Astrocyte of the hippocampus (primary cell): ENCODE measurements around the gene USP36.
"Not testable (repeated sequence)": the region's sequence is repeated elsewhere in the genome, so short reads cannot be mapped to it uniquely, and the experiment has no call there.

Experiments used
- DNase-seq: peaks from one replicate; pipeline ENCODE4 v3.0.0; 2011; ENCODE audit warnings: low read depth, low spot score

USP36 gene

DNA sequence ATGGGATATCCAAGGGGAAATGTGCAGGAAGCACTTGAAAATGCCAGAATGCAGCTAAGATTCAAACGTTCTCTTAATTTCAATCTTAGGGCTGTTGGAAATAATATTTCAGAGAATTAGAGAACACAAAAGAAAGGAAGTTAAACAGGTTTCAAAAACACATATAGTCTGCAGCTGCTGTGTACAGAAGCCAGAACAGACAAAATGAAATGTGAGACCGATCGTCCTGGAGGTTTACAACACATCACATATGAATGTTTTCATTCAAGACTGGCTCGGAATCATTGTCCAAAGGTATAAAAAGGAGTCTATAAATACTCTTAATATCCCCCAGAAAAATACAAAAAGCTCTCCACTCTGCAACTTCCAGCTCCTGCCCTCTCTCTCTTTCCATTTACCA, 72.8 kb downstream of the USP36 start:
- no peak for DNase-seq

DNA sequence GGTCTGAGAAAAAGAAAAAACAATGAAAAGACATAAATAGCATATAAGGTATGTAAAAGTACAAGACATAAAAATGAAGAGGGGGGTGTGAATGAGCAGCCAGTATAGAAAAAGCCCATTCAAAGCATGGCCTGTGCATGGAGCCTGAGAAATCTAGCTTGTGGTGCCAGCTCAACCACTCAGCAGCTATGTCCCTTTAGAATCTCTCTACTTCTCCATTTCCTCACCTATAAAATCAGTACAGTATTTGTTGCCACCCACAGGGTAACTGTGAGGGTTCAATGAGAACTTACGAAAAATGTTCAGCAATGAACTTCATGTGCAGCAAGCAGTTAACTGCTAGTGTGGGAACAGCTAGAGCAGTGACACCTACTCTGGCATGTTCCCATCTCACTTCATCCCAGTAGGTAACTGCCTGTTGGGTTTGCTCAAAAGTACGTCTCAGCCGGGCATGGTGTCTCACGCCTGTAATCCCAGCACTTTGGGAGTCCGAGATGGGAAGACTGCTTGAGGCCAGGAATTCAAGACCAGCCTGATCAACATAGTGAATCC, 73.8 kb downstream of the USP36 start:
- no peak for DNase-seq

GRCh38 chr17:78766225-78766624, 74.4 kb downstream of the USP36 start:
- no peak for DNase-seq

DNA sequence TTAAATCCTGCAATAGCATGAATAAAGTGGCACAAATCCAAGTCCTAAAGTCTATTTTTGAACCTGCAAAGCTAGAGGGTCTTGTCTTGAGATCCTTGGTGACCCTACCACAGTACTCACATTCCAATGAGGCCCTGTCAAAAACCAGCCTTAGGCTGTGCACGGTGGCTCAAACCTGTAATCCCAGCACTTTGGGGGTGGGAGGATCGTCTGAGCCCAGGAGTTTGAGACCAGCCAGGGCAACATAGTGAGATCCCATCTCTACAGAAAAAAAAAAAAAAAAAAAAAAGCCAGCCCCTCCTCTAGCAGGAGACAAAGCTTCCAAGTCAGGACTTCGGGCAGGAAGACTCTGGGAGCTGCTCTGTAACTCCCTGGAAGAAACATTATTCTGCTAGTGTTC, 74.8 kb downstream of the USP36 start:
- DNase-seq, result no peak

DNA sequence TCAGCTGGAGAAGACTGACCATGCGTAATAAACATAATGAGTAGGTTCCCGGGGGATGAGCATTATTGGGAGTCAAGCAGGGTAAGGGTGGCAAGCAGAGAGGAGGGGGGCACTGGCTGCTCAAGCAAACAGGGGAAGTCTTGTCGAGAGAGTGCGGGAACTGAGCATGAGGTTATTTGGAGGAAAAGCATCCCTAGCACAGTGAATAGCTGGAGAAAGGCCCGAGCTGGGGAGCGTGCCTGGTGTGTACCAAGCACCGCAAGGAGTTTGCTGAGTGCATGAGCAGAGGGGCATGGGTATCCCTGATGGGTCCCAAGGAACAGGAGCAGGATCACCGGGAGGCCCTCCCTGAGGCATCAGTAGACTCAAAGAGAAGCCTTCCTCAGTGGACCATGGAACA, 75.7 kb downstream of the USP36 start:
- no peak for DNase-seq

DNA sequence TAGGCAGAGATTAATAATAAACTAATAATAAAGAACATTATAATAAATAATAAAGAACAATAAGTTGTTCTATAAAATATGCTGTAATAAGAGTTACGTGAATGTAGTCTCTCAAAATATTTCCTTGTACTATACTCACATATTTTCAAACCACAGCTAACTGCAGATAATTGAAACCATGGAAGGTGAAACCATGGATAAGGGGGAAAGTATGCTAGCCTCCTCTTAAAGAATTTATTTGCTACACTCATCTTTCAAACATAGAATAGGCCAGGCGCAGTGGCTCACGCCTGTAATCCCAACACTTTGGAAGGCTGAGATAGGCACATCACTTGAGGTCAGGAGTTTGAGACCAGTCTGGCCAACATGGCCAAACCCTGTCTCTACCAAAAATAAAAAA, 77.1 kb downstream of the USP36 start:
- no peak for DNase-seq

- DNase-seq, result no peak
Measured at GRCh38 chr17:78761789-78762406, 78.7 kb downstream of the USP36 start.

- DNase-seq, result no peak
Measured at GRCh38 chr17:78759969-78760352, 80.7 kb downstream of the USP36 start.

DNA sequence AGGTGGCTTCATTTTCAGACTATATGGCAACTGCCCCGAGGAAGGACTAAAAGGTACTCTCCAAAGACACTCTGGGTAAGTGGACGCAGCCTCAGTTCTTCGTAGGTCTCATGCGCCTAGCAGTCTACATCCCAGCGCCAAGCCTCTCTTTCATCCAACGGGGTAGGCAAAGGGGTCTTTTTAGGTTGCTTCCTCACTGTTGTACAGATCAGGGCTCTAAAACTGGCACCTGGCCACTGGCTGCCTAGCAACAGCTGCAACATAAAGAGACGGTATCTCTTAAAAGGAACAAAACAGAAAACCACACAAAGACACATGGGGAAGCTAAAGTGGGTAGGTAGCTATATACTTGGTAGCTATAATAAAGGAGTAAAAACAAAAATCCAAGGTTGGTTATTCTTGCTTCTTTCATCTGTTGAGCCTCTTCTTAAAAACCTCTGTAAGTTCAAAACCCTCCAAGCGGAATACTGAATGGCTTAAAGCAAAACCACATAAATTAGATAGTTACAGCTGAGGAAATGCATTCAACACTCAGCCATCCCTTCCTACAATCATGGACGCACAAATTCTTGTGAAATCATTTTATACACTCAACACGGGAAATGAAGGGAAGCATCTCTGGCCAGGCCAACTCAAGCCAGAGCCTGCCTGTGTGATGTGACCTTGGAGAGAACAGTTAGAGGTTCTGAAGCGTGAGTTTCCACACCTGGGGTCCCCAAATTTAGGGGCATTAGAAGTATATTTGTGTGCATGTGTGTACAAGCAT, 81.2 kb downstream of the USP36 start:
- peak; percentile 88 for DNase-seq

DNA sequence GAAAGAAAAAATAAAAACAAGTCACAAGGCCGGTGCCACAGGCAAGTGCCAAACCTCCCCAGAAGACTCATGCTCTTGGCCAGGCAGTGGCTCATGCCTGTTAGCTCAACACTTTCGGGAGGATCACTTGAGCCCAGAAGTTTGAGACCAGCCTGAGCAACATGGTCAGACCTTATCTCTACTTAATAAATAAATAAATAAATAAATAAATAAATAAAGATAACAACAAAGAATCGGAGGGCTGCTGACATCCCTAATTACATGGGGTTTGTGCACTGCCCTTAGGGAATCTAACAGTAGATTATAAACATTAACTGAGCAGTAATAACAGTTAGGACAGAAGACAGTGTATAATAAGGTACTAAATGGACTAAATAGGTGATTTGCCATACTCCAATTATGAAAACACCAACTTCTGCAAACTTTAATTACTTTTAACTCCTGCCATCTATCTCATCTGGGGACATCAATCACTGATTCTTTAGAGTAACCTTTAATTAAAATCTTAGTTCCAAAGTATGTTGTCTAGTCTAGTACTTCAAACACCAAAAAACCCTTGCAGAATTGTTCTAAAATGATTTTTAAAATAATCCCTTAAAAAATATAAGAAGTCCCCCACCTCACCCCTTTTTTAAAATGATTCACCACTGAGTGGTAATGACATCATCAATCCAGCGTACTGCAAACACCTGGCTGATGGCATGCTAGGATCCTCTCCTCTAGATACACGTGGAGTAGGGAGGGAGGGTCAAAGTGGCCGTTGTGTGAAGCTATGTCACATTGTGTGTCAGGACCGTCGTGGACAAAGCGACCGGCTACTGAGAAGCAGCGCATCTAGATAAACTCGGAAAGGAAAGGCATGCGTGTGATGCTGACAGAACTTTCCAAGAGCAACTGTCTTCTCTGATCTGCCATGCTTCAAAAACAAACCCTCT, 87.0 kb downstream of the USP36 start:
- no peak for DNase-seq

DNA sequence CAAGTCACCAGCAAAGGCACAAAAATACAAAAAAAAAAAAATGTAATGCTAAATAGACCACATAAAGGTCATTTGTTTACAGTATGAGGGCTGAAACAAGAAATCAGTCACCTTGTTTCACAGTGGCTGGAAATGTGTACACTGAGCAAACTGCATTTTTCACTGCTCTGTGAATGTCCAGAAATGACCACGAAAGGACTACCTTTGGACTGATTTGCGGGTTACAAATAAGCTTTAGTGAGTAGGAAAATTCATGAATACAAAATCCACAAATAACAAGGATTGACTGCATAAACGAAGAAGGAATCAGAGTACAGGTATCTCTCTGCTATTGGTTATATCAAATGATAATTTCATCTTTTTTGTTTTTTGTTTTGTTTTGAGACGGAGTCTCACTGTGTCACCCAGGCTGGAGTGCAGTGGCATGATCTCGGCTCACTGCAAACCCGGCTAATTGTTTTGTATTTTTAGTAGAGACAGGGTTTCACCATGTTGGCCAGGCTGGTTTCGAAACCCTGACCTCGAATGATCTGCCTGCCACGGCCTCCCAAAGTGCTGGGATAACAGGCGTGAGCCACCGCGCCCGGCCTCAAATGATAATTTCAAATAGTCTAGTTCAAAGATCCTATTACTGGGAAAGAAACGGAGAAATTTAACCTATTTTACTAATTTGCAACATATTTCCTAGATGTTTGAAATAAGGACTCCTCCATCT, 89.0 kb downstream of the USP36 start:
- DNase-seq, result no peak

DNA sequence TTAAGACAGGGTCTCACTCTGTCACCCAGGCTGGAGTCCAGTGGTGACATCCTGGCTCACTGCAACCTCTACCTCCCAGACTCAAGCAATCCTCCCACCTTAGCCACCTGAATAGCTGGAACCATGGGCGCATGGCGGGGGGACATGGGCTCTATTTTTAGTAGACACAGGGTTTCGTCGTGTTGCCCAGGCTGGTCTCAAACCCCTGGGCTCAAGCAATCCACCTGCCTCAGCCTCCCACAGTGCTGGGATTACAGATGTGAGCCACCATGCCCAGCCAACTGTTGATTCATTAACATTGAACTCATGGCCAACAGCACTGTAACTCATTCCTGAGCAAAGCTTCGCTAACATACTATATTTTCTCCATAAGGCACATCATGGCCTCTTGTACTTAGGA, 89.6 kb downstream of the USP36 start:
- DNase-seq, result not testable (repeated sequence)

GRCh38 chr17:78748730-78749317, 91.8 kb downstream of the USP36 start:
- no peak for DNase-seq

- DNase-seq, result no peak
Measured at GRCh38 chr17:78748048-78748729, 92.4 kb downstream of the USP36 start.

DNA sequence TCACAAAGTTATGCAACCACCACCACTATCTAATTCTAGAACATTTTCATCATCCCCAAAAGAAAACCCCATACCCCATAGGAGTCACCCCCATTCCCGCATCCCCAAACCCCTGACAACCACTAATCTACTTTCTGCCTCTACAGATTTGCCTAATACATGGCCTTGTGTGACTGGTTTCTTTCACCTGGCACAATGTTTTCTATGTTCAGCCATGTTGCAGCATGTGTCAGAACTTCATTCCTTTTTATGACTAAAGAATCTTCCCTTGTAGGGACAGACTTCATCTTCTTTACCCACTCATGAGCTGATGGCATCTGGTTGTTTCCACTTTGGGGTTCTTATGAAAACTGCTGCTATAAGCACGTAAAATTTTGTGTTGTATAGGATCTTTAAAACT, 93.1 kb downstream of the USP36 start:
- no peak for DNase-seq

GRCh38 chr17:78746949-78747269, 93.7 kb downstream of the USP36 start:
- no peak for DNase-seq

DNA sequence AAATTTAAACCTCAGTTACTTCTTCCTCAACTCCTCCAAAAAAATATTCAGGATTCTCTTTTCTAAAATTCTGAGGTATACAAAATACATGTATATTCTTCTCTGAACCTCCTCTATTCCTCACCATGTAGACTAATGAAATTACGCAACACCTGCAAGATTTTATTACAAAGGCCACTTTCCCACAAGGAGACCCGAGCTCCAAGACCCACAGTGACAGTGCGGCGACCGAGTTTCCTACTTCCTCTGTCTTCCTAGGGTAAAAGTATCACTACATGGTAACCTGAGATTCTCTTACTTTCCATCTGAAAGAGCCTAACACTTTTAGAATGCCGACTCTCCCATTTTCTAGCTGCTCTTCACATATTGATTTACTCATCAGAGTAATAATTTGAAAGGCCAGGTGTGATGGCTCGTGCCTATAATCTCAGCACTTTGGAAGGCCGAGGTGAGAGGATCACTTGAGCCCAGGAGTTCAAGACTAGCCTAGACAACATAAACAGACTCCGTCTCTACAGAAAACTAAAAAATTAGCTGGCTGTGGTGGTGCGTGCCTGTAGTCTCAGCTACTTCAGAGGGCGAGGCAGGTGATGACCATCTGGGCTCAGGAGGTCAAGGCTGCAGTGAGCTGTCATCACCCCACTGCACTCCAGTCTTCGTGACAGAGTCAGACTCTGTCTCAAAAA, 94.2 kb downstream of the USP36 start:
- DNase-seq, result no peak
